NT2/D1 (cell line): ENCODE results near the gene CD55.

Experiments used
- DNase-seq: peaks from one replicate; pipeline ENCODE4 v3.0.0-alpha.2; 2011; ENCODE audit warnings: low read depth, low spot score
- H3K27me3 ChIP-seq: 2 replicates; pipeline ENCODE4 v1.6.0; 2011; ENCODE audit warnings: mild to moderate bottlenecking; ENCODE audit not compliant: insufficient read length, insufficient read depth
- H3K36me3 ChIP-seq: 2 replicates; pipeline ENCODE4 v1.6.1; 2011; ENCODE audit warnings: mild to moderate bottlenecking, low read length, mixed read lengths; ENCODE audit not compliant: insufficient read depth, insufficient read length
- H3K4me1 ChIP-seq: 2 replicates; pipeline ENCODE4 v1.5.1; 2011; ENCODE audit not compliant: insufficient read depth, insufficient read length
- H3K4me3 ChIP-seq: 2 replicates; pipeline ENCODE4 v1.5.1; 2011; ENCODE audit warnings: low read depth; ENCODE audit not compliant: insufficient read length
- H3K9ac ChIP-seq: 2 replicates; pipeline ENCODE4 v1.6.0; 2011; ENCODE audit warnings: low read depth; ENCODE audit not compliant: insufficient read length
- H3K9me3 ChIP-seq: 2 replicates; pipeline ENCODE4 v1.5.1; 2011; ENCODE audit warnings: mild to moderate bottlenecking, low read length; ENCODE audit not compliant: insufficient read depth
- SUZ12 ChIP-seq: IDR thresholded peaks from 2 replicates; pipeline ENCODE4 v1.6.1; 2011; ENCODE audit not compliant: insufficient read length, insufficient read depth; ENCODE audit errors: extremely low read depth
- YY1 ChIP-seq: IDR thresholded peaks from 2 replicates; pipeline ENCODE4 v1.6.1; 2011; ENCODE audit not compliant: insufficient read length, insufficient read depth
- ZNF274 ChIP-seq: IDR thresholded peaks from 2 replicates; pipeline ENCODE4 v1.6.1; 2011; ENCODE audit warnings: mild to moderate bottlenecking, low read depth, low read length

The CD55 gene

GRCh38 chr1:207291723-207292122 lies 29.8 kb upstream of the CD55 start:
- TF ChIP-seq ZNF274 = no peak
- no peak for TF ChIP-seq SUZ12
- no peak for TF ChIP-seq YY1
- Histone ChIP-seq H3K27me3 (no peaks in the 10 kb centered on the region), H3K9ac (no peak overlapping the region), H3K36me3 (no peaks in the 10 kb centered on the region), H3K4me3 (no peak overlapping the region), H3K4me1 (no peaks in the 10 kb centered on the region), H3K9me3 (peaks cover 34% of the 10 kb centered on the region; the same call in 1 of the 2 replicates)
- no peak for DNase-seq

- TF ChIP-seq SUZ12 (no peak), YY1 (no peak)
- H3K9me3 ChIP-seq = peaks cover 8% of the 10 kb centered on the region; the same call in 1 of the 2 replicates
- no peaks in the 10 kb centered on the region for H3K4me1 ChIP-seq
- H3K36me3 ChIP-seq = no peaks in the 10 kb centered on the region
- no peak overlapping the region for H3K9ac ChIP-seq
- H3K4me3 ChIP-seq = no peak overlapping the region
- H3K27me3 ChIP-seq = no peaks in the 10 kb centered on the region
- DNase-seq = no peak
Observed at GRCh38 chr1:207298186-207298585, 23.3 kb upstream of the CD55 start.

DNA sequence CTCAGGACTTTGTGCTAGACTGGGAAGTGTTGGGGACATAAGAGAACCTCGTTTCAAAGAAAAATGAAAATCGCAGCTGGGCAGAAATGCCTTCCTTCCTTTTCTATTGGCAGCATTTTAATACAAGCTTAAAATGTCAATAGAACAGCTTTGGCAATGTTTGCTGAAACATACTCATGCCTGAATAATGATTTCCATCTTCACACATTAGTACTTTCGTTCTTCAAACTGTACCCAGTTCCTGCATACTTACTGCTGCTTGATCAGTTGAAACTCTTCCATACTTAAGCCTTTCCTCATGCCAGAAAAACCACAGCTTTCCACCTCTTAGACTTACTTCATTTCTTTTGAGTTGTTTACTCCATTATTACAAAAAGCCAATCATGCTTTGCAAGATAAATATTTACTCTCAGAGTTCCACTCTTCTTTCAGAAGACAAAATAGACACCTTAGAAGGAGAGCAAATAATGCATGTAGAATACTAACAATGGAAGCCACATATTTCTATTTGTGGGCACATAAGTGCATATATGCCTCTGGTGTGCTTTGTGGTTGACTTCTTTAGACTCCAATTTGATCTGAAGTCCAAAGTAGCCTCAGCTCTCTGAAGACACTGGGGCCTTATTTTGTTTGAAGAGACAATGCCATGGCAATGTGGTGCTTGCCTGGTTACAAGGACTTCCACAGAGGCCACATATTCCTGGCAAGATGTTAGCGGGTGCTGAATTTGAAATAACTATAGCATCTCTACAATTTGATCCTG lies 22.7 kb upstream of the CD55 start:
- no peak for TF ChIP-seq ZNF274
- TF ChIP-seq SUZ12 = no peak
- TF ChIP-seq YY1 = no peak
- H3K9me3 ChIP-seq = peaks cover 5% of the 10 kb centered on the region; the same call in 1 of the 2 replicates
- H3K4me3 ChIP-seq = no peak overlapping the region
- no peaks in the 10 kb centered on the region for H3K27me3 ChIP-seq
- H3K4me1 ChIP-seq = no peaks in the 10 kb centered on the region
- DNase-seq = no peak
- H3K36me3 ChIP-seq = no peaks in the 10 kb centered on the region
- H3K9ac ChIP-seq = no peak overlapping the region

- no peak overlapping the region for H3K9ac ChIP-seq
- DNase-seq = peak; percentile 72
- no peaks in the 10 kb centered on the region for H3K36me3 ChIP-seq
- TF ChIP-seq YY1 (no peak), SUZ12 (no peak), ZNF274 (no peak)
- H3K9me3 ChIP-seq = peaks cover 8% of the 10 kb centered on the region; the same call in 1 of the 2 replicates
- no peaks in the 10 kb centered on the region for H3K27me3 ChIP-seq
- no peak overlapping the region for H3K4me3 ChIP-seq
- H3K4me1 ChIP-seq = no peaks in the 10 kb centered on the region
Observed at GRCh38 chr1:207300970-207301369, 20.5 kb upstream of the CD55 start.

DNA sequence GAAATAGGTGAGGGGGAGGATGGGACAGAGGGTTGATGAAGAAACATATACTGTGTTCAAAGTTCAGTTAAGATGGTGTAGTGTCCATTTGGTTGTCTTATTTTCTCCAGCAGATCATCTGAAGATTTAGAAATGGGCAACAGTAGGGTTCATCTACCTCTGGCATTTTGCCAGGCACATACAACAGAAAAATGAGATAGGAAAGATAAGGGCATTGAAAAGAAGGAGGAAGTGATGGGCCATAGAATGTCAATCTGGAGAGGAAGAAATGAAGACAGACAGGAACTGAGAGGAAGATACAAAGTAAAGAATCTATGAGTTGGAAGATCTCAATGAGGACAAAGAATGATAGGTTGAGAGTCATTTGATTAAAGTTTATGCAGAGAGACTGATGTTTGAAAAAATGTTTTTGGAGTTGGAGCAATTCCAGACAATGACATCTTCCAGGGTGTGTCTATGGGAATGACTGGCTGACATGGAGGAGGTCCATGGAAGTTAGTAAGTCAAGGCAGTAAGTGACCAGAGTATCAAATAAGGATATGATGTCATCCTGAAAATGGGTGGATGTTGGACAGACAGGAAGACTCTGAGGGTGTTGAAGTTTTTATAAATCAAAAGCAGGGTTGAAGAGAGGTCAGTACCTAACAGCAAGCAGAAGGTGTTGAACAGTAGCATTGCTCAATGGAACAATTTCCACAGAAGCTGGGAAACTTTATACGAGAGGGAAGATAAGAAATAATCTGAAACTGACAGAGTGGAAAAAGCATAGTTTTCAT lies 18.7 kb upstream of the CD55 start:
- TF ChIP-seq SUZ12 = no peak
- no peak for TF ChIP-seq ZNF274
- no peak for TF ChIP-seq YY1
- Histone ChIP-seq H3K9ac (no peak overlapping the region), H3K4me3 (no peak overlapping the region), H3K9me3 (peaks cover 8% of the 10 kb centered on the region; the same call in 1 of the 2 replicates), H3K4me1 (no peaks in the 10 kb centered on the region), H3K36me3 (no peaks in the 10 kb centered on the region), H3K27me3 (no peaks in the 10 kb centered on the region)
- no peak for DNase-seq

- H3K27me3 ChIP-seq = no peaks in the 10 kb centered on the region
- H3K4me1 ChIP-seq = no peaks in the 10 kb centered on the region
- DNase-seq = no peak
- TF ChIP-seq SUZ12 (no peak), ZNF274 (no peak), YY1 (no peak)
- H3K36me3 ChIP-seq = no peaks in the 10 kb centered on the region
- no peak overlapping the region for H3K4me3 ChIP-seq
- peaks cover 8% of the 10 kb centered on the region; the same call in 1 of the 2 replicates for H3K9me3 ChIP-seq
- no peak overlapping the region for H3K9ac ChIP-seq
Observed at GRCh38 chr1:207304710-207305488, 16.6 kb upstream of the CD55 start.
